HG02610 (cell line): ENCODE data around the gene PKN1.

ENCODE experiments used
- ATAC-seq: cut with Tn5 transposase; IDR thresholded peaks from one replicate; pipeline ENCODE4 v1.9.1; 2021; ENCODE audit warnings: mild to moderate bottlenecking, moderate library complexity; ENCODE audit not compliant: unreplicated experiment

Gene PKN1

GRCh38 chr19:14425696-14426138, 7.4 kb upstream of the PKN1 start:
- ATAC-seq, result no peak

GRCh38 chr19:14427461-14427860, 5.6 kb upstream of the PKN1 start:
- ATAC-seq, result no peak

- no peak for ATAC-seq
Measured at GRCh38 chr19:14428882-14429416, 4.2 kb upstream of the PKN1 start.

DNA sequence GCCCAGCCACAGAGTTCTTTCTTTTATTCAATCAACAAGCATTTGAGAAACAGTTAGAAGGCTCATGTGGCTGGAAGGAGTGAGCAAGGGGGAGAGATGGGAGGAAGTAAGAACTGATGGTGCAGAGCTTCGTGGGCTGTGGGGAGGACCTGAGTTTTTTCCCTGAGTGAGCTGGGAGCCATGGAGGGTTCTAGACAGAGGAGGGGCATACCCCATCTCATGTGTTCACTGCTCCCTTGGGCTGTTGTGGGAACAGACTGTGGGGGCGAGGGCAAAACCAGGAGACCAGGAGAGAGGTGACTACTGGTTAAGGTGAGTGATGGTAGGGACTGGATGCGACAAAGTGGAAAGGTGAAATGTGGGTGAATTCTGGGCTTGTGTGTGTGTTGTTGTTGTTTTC, 2.4 kb upstream of the PKN1 start:
- no peak for ATAC-seq

DNA sequence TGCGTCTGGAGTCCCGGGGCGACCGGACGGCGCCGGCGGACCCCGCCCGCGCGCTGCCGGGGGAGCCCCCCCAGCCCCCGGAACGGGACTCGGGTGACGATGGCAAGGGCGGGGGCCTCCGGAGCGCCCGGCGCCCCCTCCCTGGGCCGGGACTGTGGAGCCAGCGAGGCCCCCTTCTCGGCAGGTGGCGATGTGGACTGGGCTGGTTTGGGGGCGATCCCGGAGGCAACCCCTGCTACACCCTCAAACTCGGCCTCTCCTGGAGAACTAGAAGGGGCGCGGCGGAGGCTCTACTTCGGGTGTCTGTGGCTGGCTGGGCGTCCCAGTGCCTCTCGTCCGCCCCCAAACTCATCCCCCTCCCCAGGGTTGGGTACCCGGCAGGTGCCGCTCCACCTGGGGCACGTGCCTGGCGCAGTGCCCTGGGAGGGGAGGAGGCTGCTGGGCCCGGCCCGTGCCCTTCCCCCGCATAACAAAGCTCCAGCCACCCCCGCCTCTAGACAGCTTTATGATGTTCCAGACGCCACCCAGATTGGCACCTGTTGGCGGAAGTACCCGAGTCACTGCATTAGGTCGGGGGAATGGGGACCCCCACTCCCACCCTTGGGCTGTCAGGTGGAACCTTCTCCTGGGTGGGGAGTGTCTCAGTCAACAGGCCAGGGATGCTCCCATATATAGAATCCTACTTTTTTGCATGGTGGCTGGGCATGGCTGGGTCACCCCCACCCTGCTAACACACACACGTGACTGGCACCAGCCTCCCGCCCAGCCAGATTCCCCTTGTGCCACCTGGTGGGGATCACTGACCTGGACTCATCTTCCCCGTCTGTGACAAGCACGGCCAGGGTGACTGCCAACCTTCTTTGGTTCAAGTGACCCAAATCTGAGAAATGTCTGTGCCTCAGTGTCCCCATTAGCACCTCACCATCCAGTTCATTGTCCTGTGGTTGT, 722 bp downstream of the PKN1 start:
- ATAC-seq, result no peak

GRCh38 chr19:14434543-14435319, 1.6 kb downstream of the PKN1 start:
- no peak for ATAC-seq

GRCh38 chr19:14435320-14436050, 2.4 kb downstream of the PKN1 start:
- no peak for ATAC-seq

- ATAC-seq, result no peak
Measured at GRCh38 chr19:14437578-14438140, 4.6 kb downstream of the PKN1 start.

GRCh38 chr19:14439014-14439413, 5.9 kb downstream of the PKN1 start:
- ATAC-seq, result no peak

- peak; percentile 90 for ATAC-seq
Measured at GRCh38 chr19:14440049-14440448, 6.9 kb downstream of the PKN1 start.

GRCh38 chr19:14441041-14441938, 8.2 kb downstream of the PKN1 start:
- no peak for ATAC-seq

DNA sequence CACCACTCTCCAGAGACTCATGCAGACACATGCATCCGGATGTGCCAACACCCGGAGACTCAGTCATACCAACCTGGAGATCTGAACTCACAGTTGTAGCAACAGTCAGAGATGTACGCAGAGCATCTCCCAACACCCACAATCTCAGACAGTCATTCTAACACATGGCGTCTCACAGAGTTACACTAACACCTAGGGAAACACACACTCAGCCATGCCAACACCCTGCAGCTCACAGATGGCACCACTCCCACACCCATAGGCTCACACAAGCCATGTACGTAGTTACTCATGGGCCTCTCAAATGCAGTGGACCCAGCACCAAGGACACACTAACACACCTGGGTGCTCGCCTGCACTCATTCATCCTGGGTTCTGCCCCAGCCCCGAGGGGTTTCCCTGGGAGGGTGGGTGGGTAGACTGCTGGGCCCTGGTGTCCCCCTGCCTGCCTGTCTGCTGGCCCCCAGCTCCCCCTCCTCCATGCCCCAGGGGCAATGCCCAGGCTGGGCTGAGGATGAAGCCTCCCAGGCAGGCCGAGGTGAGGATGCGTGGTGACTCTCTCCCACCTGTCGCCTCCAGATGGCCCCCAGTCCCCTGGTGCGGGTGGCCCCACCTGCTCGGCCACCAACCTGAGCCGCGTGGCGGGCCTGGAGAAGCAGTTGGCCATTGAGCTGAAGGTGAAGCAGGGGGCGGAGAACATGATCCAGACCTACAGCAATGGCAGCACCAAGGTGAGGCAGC, 10.0 kb downstream of the PKN1 start:
- no peak for ATAC-seq

GRCh38 chr19:14443632-14444216, 10.6 kb downstream of the PKN1 start:
- no peak for ATAC-seq

DNA sequence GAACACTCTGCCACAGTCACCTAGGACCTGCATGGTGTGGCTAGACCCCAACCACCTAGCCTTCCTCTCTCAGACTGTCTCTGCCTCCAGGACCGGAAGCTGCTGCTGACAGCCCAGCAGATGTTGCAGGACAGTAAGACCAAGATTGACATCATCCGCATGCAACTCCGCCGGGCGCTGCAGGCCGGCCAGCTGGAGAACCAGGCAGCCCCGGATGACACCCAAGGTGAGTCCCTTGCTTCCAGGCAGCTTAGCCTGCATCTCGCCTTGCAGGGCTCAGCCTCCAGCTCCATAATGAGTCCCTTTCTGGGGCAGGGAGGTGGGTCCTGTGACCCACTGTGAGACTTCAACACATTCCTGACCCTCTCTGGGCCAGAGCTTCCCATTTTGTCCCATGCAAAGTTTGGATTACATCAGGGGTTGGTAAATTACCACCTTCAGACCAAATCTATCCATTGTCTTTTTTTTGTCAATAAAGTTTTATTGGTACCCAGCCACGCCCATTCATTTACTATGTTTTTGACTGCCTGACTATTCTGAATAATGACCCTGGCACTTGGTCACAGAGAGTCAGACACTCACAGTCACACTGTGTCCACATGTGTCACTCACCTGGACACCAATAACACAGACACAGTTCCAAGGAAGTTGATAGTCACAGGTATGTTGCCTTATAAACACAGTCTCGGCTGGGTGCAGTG, 13.4 kb downstream of the PKN1 start:
- no peak for ATAC-seq

- ATAC-seq, result no peak
Measured at GRCh38 chr19:14449321-14449720, 16.2 kb downstream of the PKN1 start.

DNA sequence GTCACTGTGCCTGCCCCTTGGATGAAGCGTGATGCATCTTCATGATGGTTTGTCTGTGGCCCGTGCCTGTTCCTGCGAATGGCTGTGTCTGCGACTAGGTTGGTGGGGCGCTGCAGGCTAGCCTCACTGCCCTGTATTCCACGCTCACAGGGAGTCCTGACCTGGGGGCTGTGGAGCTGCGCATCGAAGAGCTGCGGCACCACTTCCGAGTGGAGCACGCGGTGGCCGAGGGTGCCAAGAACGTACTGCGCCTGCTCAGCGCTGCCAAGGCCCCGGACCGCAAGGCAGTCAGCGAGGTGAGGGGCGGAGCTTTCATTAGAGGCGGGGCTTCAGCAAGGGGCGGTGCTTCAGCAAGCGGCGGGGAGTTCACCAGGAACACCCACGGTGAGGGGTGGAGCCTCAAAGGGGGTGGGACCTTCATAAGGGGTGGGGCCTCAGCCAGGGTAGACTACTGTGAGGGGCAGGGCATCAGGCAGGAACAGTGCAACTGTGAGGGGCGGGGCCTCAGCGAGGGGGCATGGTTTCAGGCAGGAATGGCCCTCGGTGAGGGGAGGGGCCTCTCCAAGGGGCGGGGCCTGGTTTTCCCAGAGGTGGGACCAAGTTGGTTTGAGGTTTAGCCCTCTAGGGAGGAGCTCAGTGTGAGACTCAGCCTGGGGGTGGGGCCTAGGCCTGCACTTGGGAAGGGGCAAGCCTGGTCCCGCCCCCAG, 17.2 kb downstream of the PKN1 start:
- ATAC-seq, result no peak

GRCh38 chr19:14450876-14451275, 17.8 kb downstream of the PKN1 start:
- no peak for ATAC-seq
